ENCODE results near the gene RPL13. TPM values are rescaled to one million over a fixed set of nuclear protein-coding genes. Genes with fewer than 3 reads are reported as not detected.

The RPL13 gene
- total and polyA plus RNA-seq, 2 of the 8 experiments (the other 6 are each of a cell fraction or from before 2014, with no cell fraction given) = 2,162 to 7,384 TPM

GRCh38 chr16:89571636-89572035 lies 11.2 kb downstream of the RPL13 start:
- Histone ChIP-seq H3K23me2 (ENCODE audit: low read depth, low read length) (peaks cover 6% of the 10 kb centered on the region; the same call in 1 of the 2 replicates), H2BK15ac (ENCODE audit: low read length) (no peak overlapping the region), H3K4me3 (ENCODE audit: extremely low read depth in 1 of 4, insufficient read depth in 2 of 4, low read depth in 3 of 4, low read length in 4 of 4) (no peak overlapping the region), H3K18ac (ENCODE audit: extremely low read depth, low read length) (no peak overlapping the region), H3K56ac (replicated peaks; ENCODE audit: insufficient read length, low read depth, low read length) (no peak overlapping the region), H3K4me1 (replicated peaks in 1 of 4; ENCODE audit: control insufficient read depth in 3 of 4, insufficient read depth in 4 of 4, low read length in 3 of 4) (peaks cover 0 to 13% (median 7%) of the 10 kb centered on the region in 4 experiments; a peak in 5 of 7 replicates), H3K4ac (replicated peaks; ENCODE audit: insufficient read length, low read depth, low read length) (no peak overlapping the region), H2BK12ac (ENCODE audit: low read depth, low read length) (no peak overlapping the region), H3K79me2 (ENCODE audit: control insufficient read depth in 1 of 2, insufficient read depth in 2 of 2, low read length in 2 of 2) (no peaks in the 10 kb centered on the region), H2BK120ac (replicated peaks; ENCODE audit: low read depth, low read length) (no peak overlapping the region), H4K91ac (replicated peaks; ENCODE audit: insufficient read length, low read length) (no peak overlapping the region), H4K8ac (ENCODE audit: extremely low read depth, insufficient read depth, low read length) (0 out of 2 replicates have a peak overlapping the region, but pooled peaks have one; percentile 14), H3K14ac (ENCODE audit: insufficient read length) (no peak overlapping the region), H3K36me3 (ENCODE audit: control insufficient read depth in 2 of 4, insufficient read depth in 4 of 4, low read length in 3 of 4) (no peaks in the 10 kb centered on the region), H3K4me2 (ENCODE audit: insufficient read depth in 1 of 2, low read depth in 2 of 2, low read length in 2 of 2) (no peak overlapping the region), H2BK20ac (ENCODE audit: low read length) (no peak overlapping the region), H2AFZ (ENCODE audit: low read length) (no peak overlapping the region), H3K27me3 (replicated peaks in 1 of 4; ENCODE audit: control insufficient read depth in 3 of 4, extremely low read depth in 1 of 4, insufficient read depth in 3 of 4, low read length in 3 of 4) (peaks cover 4 to 25% (median 18%) of the 10 kb centered on the region in 4 experiments; a peak in 6 of 7 replicates), H3K79me1 (ENCODE audit: low read depth, low read length) (no peaks in the 10 kb centered on the region), H3K9ac (replicated peaks in 1 of 4; ENCODE audit: extremely low read depth in 1 of 4, low read depth in 3 of 4, low read length in 3 of 4) (no peak overlapping the region), H2BK5ac (ENCODE audit: low read depth, low read length) (no peak overlapping the region), H3K27ac (ENCODE audit: low read depth, low read length) (no peak overlapping the region), H4K5ac (ENCODE audit: insufficient read length, low read depth, low read length) (no peak overlapping the region), H3K9me3 (ENCODE audit: insufficient read depth in 2 of 2, low read depth in 1 of 2, low read length in 1 of 2) (no peaks in the 10 kb centered on the region), H2AK5ac (ENCODE audit: low read depth, low read length) (no peak overlapping the region), H3K23ac (ENCODE audit: insufficient read length) (no peak overlapping the region), H4K20me1 (replicated peaks in 1 of 2; ENCODE audit: control insufficient read depth in 1 of 2, insufficient read depth in 2 of 2, low read length in 2 of 2) (peaks cover 0 to 10% of the 10 kb centered on the region in 2 experiments)
- FAIRE-seq (no peak), DNase-seq (ENCODE audit: low read depth in 1 of 2, low spot score in 2 of 2) (no peak)
- ChIA-PET CTCF (ENCODE audit: partially characterized antibody) (no interaction called here), POLR2A (ENCODE audit: partially characterized antibody) (interaction anchor here (1.5 kb wide), 1 partner anchor 12 kb away, joined by 3 read pairs; no protein-coding TSS in a partner anchor)
- WGBS, 2 experiments (ENCODE audit: extremely low coverage in 1 of 2, insufficient coverage in 1 of 2, insufficient read length in 1 of 2, insufficient replicate concordance in 2 of 2, low coverage in 1 of 2, low lambda C conversion rate in 2 of 2, missing lambda C conversion rate in 1 of 2) = 94% methylated on average over 18 of the region's 18 CpGs; no CpG with 5 or more reads in 1 of the 2 experiments
- no peak for TF ChIP-seq ASH2L (IDR thresholded peaks at IDR 0.05; ENCODE audit: low read length)

Data from H1 (cell line).